Lower leg skin (tissue), 3 donors: ENCODE measurements around the gene NKD1.

Experiments
- CTCF ChIP-seq, 3 donors: fragments of 450-650 bp; IDR thresholded peaks; one replicate each; pipeline ENCODE4 v1.5.1; 2016; ENCODE audit warnings: antibody characterized with exemption in 3 of 3, mild to moderate bottlenecking in 3 of 3, moderate library complexity in 2 of 3
- POLR2A ChIP-seq, 2 donors: fragments of 450-650 bp; IDR thresholded peaks; one replicate each; pipeline ENCODE4 v1.6.1; 2016 to 2017; ENCODE audit warnings: antibody characterized with exemption in 2 of 2, mild to moderate bottlenecking in 1 of 2, moderate library complexity in 1 of 2

GRCh38 chr16:50679266-50679665 is 131.1 kb downstream of the NKD1 start:
- TF ChIP-seq CTCF (IDR thresholded peaks at IDR 0.05) (no peak), POLR2A (IDR thresholded peaks at IDR 0.05) (no peak)
